Endothelial cell of umbilical vein (primary cell): ENCODE results near the gene CDH22. TPM values are rescaled to one million over a fixed set of nuclear protein-coding genes. Genes with fewer than 3 reads are reported as not detected.

Experiments used
- BruUV-seq: library from RNA; stranded (reverse); fragments of 400-500 nt; replicated peaks from 2 replicates; lab custom pipeline; 2021; lab: Mats Ljungman, UMichigan
- CTCF ChIA-PET: fragments of 300-600, 350-600 bp; sonication (Branson Sonifier 250); formaldehyde crosslinking; loops from one replicate; lab custom pipeline; 2021; ENCODE audit warnings: antibody characterized with exemption, inconsistent platforms; lab: Charles Lee
- POLR2A ChIA-PET: fragments of 300-600, 350-600 bp; sonication (Branson Sonifier 250); formaldehyde crosslinking; loops from one replicate; lab custom pipeline; 2021; ENCODE audit warnings: antibody characterized with exemption, inconsistent platforms; lab: Charles Lee
- DNase-seq: peaks from one replicate; pipeline ENCODE4 v3.0.0-alpha.2; 2011; ENCODE audit warnings: low read depth, low spot score
- FAIRE-seq: peaks from 2 replicates; lab custom pipeline; 2011; peaks lifted over from hg19 to GRCh38; lab: Jason Lieb, UNC
- H2AFZ ChIP-seq: 2 replicates; pipeline ENCODE4 v1.6.0; 2012; ENCODE audit warnings: low read depth, low read length, control low read depth, inconsistent platforms
- H3K27ac ChIP-seq: 2 replicates; pipeline ENCODE4 v1.5.1; 2011; ENCODE audit warnings: low read depth, mild to moderate bottlenecking, control low read depth, low read length, moderate library complexity; ENCODE audit not compliant: insufficient read depth
- H3K27me3 ChIP-seq, 2 experiments: 2 replicates each; pipeline versions ENCODE4 v1.6.0 to v1.6.1; 2011; ENCODE audit warnings: low read length in 2 of 2, mixed read lengths in 1 of 2; ENCODE audit not compliant: control insufficient read depth in 2 of 2, insufficient read depth in 2 of 2
- H3K36me3 ChIP-seq, 2 experiments: 2 replicates in 1 of 2; 3 replicates in 1 of 2; pipeline ENCODE4 v1.5.1; 2011; ENCODE audit warnings: low read length in 2 of 2, mild to moderate bottlenecking in 1 of 2, moderate library complexity in 1 of 2; ENCODE audit not compliant: control insufficient read depth in 2 of 2, insufficient read depth in 2 of 2; ENCODE audit errors: extremely low read depth in 1 of 2
- H3K4me1 ChIP-seq: 3 replicates; pipeline ENCODE4 v1.5.1; 2011; ENCODE audit warnings: mild to moderate bottlenecking, low read length; ENCODE audit not compliant: control insufficient read depth, insufficient read depth; ENCODE audit errors: extremely low read depth
- H3K4me2 ChIP-seq: 2 replicates; pipeline ENCODE4 v1.6.1; 2011; ENCODE audit warnings: low read length, control low read depth, mixed read lengths; ENCODE audit not compliant: insufficient read depth
- H3K4me3 ChIP-seq, 3 experiments: fragments of 200-600 bp in 1 of 3; sonication (generic), shearing (Covaris generic) in 1 of 3; replicated peaks in 1 of 3; 2 replicates each; pipeline ENCODE4 v1.5.1; 2011 to 2016; ENCODE audit warnings: control low read depth in 3 of 3, low read length in 3 of 3, mild to moderate bottlenecking in 2 of 3, inconsistent platforms in 1 of 3, low read depth in 1 of 3, moderate library complexity in 1 of 3; ENCODE audit not compliant: insufficient read depth in 1 of 3
- H3K79me2 ChIP-seq: 2 replicates; pipeline ENCODE4 v1.6.0; 2012; ENCODE audit warnings: low read length, inconsistent platforms; ENCODE audit not compliant: control insufficient read depth, insufficient read depth
- H3K9ac ChIP-seq: replicated peaks from 2 replicates; pipeline ENCODE3; 2011; ENCODE audit warnings: low read length, control low read depth; ENCODE audit not compliant: insufficient read depth; ENCODE audit errors: extremely low read depth
- H3K9me1 ChIP-seq: replicated peaks from 3 replicates; pipeline ENCODE4 v1.6.0; 2011; ENCODE audit warnings: mild to moderate bottlenecking, low read length; ENCODE audit not compliant: control insufficient read depth, insufficient read depth; ENCODE audit errors: extremely low read depth
- H3K9me3 ChIP-seq: replicated peaks from 2 replicates; pipeline ENCODE4 v1.5.1; 2012; ENCODE audit warnings: low read length, inconsistent platforms; ENCODE audit not compliant: control insufficient read depth, insufficient read depth
- H4K20me1 ChIP-seq: replicated peaks from 2 replicates; pipeline ENCODE3; 2011; ENCODE audit warnings: mild to moderate bottlenecking, low read length; ENCODE audit not compliant: control insufficient read depth, insufficient read depth; ENCODE audit errors: extremely low read depth
- EZH2 ChIP-seq: IDR thresholded peaks from 2 replicates; pipeline ENCODE4 v1.6.1; 2012; ENCODE audit warnings: borderline replicate concordance, low read depth, mild to moderate bottlenecking, moderate library complexity, low read length, inconsistent platforms; ENCODE audit not compliant: severe bottlenecking
- FOS ChIP-seq: IDR thresholded peaks from 2 replicates; pipeline ENCODE4 v1.6.1; 2011; ENCODE audit warnings: mild to moderate bottlenecking, low read length, moderate library complexity, borderline replicate concordance; ENCODE audit not compliant: insufficient read depth
- GATA2 ChIP-seq: IDR thresholded peaks from 2 replicates; pipeline ENCODE4 v1.7.0; 2011; ENCODE audit warnings: low read depth, mild to moderate bottlenecking, moderate library complexity, mixed read lengths, low read length; ENCODE audit not compliant: insufficient read length, insufficient read depth
- JUN ChIP-seq: IDR thresholded peaks from 2 replicates; pipeline ENCODE4 v1.6.1; 2011; ENCODE audit warnings: borderline replicate concordance, low read depth; ENCODE audit not compliant: insufficient read length, insufficient read depth
- MYC ChIP-seq: IDR thresholded peaks from one replicate; pipeline ENCODE4 v1.6.1; 2011; ENCODE audit warnings: mild to moderate bottlenecking, low read depth, low read length
- POLR2A ChIP-seq: IDR thresholded peaks from 2 replicates; pipeline ENCODE4 v1.6.1; 2012; ENCODE audit warnings: low read depth, mild to moderate bottlenecking, control low read depth, low read length
- POLR2AphosphoS5 ChIP-seq: IDR thresholded peaks from 2 replicates; pipeline ENCODE4 v1.6.1; 2012; ENCODE audit warnings: low read depth, mild to moderate bottlenecking, control low read depth, low read length, moderate library complexity; ENCODE audit not compliant: insufficient read depth
- dilution Hi-C: fragments of 300-500 bp; cut with MboI; formaldehyde crosslinking; loops from one replicate; pipeline ENCODE4 v1.15.0; 2019; ENCODE audit warnings: low sequenced_read_pairs; ENCODE audit not compliant: extremely low pct_ligation_motif_present
- intact Hi-C: fragments of 100-400 bp; cut with micrococcal nuclease; formaldehyde crosslinking; loops from one replicate; pipeline ENCODE4 v1.10.0; 2022
- polyA plus RNA-seq, 4 experiments: library from polyadenylated mRNA; depleted of rRNA in 3 of 4; stranded (reverse) in 3 of 4; unstranded in 1 of 4; fragments of >200 nt; gene quantifications; 2 replicates each; pipeline versions ENCODE4 v1.2.1 to v1.2.3, GENCODE V29; 2011 to 2012; ENCODE audit warnings: missing spikeins in 1 of 4
- total RNA-seq: library from RNA; stranded (reverse); gene quantifications from 2 replicates; pipeline ENCODE4 v1.2.3, GENCODE V29; 2021
- TF ChIP-seq, protein P1 (sequence below): IDR thresholded peaks from 2 replicates; pipeline ENCODE4 v1.6.1; 2011; ENCODE audit not compliant: insufficient read depth, insufficient read length
- TF ChIP-seq, protein P2 (sequence below), 2 donors: IDR thresholded peaks; 1 replicate in 1 of 2; 2 replicates in 1 of 2; pipeline ENCODE4 v1.5.1; 2011; ENCODE audit warnings: low read length in 2 of 2, mild to moderate bottlenecking in 2 of 2, moderate library complexity in 2 of 2, control low read depth in 1 of 2, inconsistent platforms in 1 of 2, low read depth in 1 of 2; ENCODE audit not compliant: insufficient read depth in 1 of 2; ENCODE audit errors: extremely low read depth in 1 of 2

The CDH22 gene
- total and polyA plus RNA-seq, 2 donors (not counting 3 experiments of a cell fraction or from before 2014, with no cell fraction given): not detected

DNA sequence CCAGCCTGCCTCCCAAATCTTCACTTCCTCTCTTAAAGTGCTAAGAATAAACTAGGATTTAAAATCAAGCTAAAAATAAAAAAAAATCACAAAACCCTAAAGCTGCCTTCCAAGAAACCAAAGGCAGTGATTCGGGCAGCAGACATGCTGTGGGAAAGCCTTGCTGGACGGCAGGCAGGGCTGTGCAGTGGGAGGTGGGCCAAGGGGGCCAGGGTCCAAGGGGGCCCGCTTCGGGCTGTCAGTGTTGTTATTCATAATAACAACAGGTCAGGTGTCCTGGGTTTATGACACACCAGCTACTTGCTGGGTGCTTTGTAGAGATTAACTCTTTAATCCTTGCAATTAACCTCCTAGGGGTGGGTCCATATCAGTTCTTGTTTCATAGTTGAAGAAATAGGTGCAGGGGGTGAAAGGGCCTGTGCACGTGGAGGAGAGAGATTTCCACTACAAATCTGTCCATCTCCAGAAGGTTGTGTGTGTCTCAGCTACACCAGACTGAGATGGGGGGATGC lies 149.8 kb downstream of the CDH22 start:
- intact Hi-C loops: no loop called here
- Histone ChIP-seq H3K4me1 (no peaks in the 10 kb centered on the region), H3K79me2 (no peaks in the 10 kb centered on the region), H3K27me3 (no peaks in the 10 kb centered on the region), H3K9ac (no peak overlapping the region), H3K36me3 (no peaks in the 10 kb centered on the region), H2AFZ (no peak overlapping the region), H3K27ac (no peak overlapping the region), H3K9me3 (no peaks in the 10 kb centered on the region), H3K4me2 (no peak overlapping the region), H3K9me1 (no peaks in the 10 kb centered on the region), H3K4me3 (no peak overlapping the region), H4K20me1 (no peaks in the 10 kb centered on the region)
- CTCF ChIA-PET: interaction anchor here (1.1 to 1.5 kb wide), 3 partner anchors 16 to 30 kb away, joined by 3 read pairs; no protein-coding TSS in a partner anchor
- dilution Hi-C loops: no loop called here
- BruUV-seq: no TSS peak
- TF ChIP-seq GATA2 (no peak), POLR2A (no peak), JUN (no peak), EZH2 (no peak), FOS (no peak), POLR2AphosphoS5 (no peak), MYC (no peak)
- TF ChIP-seq, protein P1, sequence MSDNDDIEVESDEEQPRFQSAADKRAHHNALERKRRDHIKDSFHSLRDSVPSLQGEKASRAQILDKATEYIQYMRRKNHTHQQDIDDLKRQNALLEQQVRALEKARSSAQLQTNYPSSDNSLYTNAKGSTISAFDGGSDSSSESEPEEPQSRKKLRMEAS: no peak
- TF ChIP-seq, protein P2, sequence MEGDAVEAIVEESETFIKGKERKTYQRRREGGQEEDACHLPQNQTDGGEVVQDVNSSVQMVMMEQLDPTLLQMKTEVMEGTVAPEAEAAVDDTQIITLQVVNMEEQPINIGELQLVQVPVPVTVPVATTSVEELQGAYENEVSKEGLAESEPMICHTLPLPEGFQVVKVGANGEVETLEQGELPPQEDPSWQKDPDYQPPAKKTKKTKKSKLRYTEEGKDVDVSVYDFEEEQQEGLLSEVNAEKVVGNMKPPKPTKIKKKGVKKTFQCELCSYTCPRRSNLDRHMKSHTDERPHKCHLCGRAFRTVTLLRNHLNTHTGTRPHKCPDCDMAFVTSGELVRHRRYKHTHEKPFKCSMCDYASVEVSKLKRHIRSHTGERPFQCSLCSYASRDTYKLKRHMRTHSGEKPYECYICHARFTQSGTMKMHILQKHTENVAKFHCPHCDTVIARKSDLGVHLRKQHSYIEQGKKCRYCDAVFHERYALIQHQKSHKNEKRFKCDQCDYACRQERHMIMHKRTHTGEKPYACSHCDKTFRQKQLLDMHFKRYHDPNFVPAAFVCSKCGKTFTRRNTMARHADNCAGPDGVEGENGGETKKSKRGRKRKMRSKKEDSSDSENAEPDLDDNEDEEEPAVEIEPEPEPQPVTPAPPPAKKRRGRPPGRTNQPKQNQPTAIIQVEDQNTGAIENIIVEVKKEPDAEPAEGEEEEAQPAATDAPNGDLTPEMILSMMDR (IDR thresholded peaks at IDR 0.05; ENCODE audit: extremely low read depth in 1 of 2, insufficient read depth in 1 of 2, low read depth in 1 of 2, low read length in 2 of 2): no peak
- POLR2A ChIA-PET: interaction anchor here (0.6 kb wide), 1 partner anchor 39 kb away, joined by 3 read pairs; no protein-coding TSS in a partner anchor
- DNase-seq (no peak), FAIRE-seq (no peak)
